H7 (cell line): ENCODE results near the gene SLX4IP. TPM values are rescaled to one million over a fixed set of nuclear protein-coding genes. Genes with fewer than 3 reads are reported as not detected.
A peak's percentile ranks its signal among the peaks of the same experiment; 100 is the strongest.

Experiments
- DNase-seq: peaks from one replicate; pipeline ENCODE4 v3.0.0; 2012
- H3K27me3 ChIP-seq: 2 replicates; pipeline ENCODE4 v1.6.0; 2011; ENCODE audit warnings: mild to moderate bottlenecking, low read length; ENCODE audit not compliant: control insufficient read depth, insufficient read depth
- H3K36me3 ChIP-seq: replicated peaks from 2 replicates; pipeline ENCODE4 v1.5.1; 2011; ENCODE audit warnings: low read length; ENCODE audit not compliant: control insufficient read depth, insufficient read depth
- H3K4me3 ChIP-seq: 2 replicates; pipeline ENCODE4 v1.5.1; 2011; ENCODE audit warnings: low read depth, mild to moderate bottlenecking, control low read depth, low read length, moderate library complexity; ENCODE audit not compliant: insufficient read depth
- total RNA-seq: library from RNA; depleted of rRNA; stranded (reverse); fragments of >200 nt; shearing (Covaris generic); gene quantifications from 2 replicates; pipeline ENCODE4 v1.2.3, GENCODE V29; 2014

The SLX4IP gene
- total RNA-seq, 1 experiment from 2014 or later: 3.9 TPM

- no peaks in the 10 kb centered on the region for H3K27me3 ChIP-seq
- no peak for DNase-seq
- H3K4me3 ChIP-seq: no peak overlapping the region
- peaks cover 13% of the 10 kb centered on the region for H3K36me3 ChIP-seq
These were observed 200.5 kb downstream of the SLX4IP start for GRCh38 chr20:10635476-10636208.

GRCh38 chr20:10636326-10636818 lies 201.3 kb downstream of the SLX4IP start:
- Histone ChIP-seq H3K4me3 (no peak overlapping the region), H3K36me3 (peaks cover 17% of the 10 kb centered on the region), H3K27me3 (no peaks in the 10 kb centered on the region)
- DNase-seq: no peak

- no peaks in the 10 kb centered on the region for H3K27me3 ChIP-seq
- DNase-seq: no peak
- H3K36me3 ChIP-seq: peaks cover 24% of the 10 kb centered on the region
- no peak overlapping the region for H3K4me3 ChIP-seq
These were observed 202.0 kb downstream of the SLX4IP start for GRCh38 chr20:10637031-10637559.

GRCh38 chr20:10637563-10637962 lies 202.5 kb downstream of the SLX4IP start:
- no peak overlapping the region for H3K4me3 ChIP-seq
- peak; percentile 87 for DNase-seq
- peaks cover 29% of the 10 kb centered on the region for H3K36me3 ChIP-seq
- no peaks in the 10 kb centered on the region for H3K27me3 ChIP-seq

GRCh38 chr20:10639077-10639736 lies 204.1 kb downstream of the SLX4IP start:
- H3K4me3 ChIP-seq: no peak overlapping the region
- H3K36me3 ChIP-seq: peaks cover 39% of the 10 kb centered on the region
- no peak for DNase-seq
- H3K27me3 ChIP-seq: no peaks in the 10 kb centered on the region

- Histone ChIP-seq H3K4me3 (no peak overlapping the region), H3K36me3 (peaks cover 44% of the 10 kb centered on the region), H3K27me3 (no peaks in the 10 kb centered on the region)
- DNase-seq: no peak
These were observed 204.8 kb downstream of the SLX4IP start for GRCh38 chr20:10639737-10640556.

GRCh38 chr20:10640897-10641296 lies 205.8 kb downstream of the SLX4IP start:
- DNase-seq: no peak
- Histone ChIP-seq H3K4me3 (no peak overlapping the region), H3K27me3 (no peaks in the 10 kb centered on the region), H3K36me3 (peaks cover 53% of the 10 kb centered on the region)

GRCh38 chr20:10641467-10641866 lies 206.4 kb downstream of the SLX4IP start:
- Histone ChIP-seq H3K27me3 (no peaks in the 10 kb centered on the region), H3K36me3 (peaks cover 56% of the 10 kb centered on the region), H3K4me3 (no peak overlapping the region)
- DNase-seq: no peak

GRCh38 chr20:10641893-10642292 lies 206.8 kb downstream of the SLX4IP start:
- Histone ChIP-seq H3K4me3 (no peak overlapping the region), H3K27me3 (no peaks in the 10 kb centered on the region), H3K36me3 (peaks cover 58% of the 10 kb centered on the region)
- no peak for DNase-seq

GRCh38 chr20:10642856-10643559 lies 207.9 kb downstream of the SLX4IP start:
- no peak overlapping the region for H3K4me3 ChIP-seq
- H3K36me3 ChIP-seq: peaks cover 64% of the 10 kb centered on the region
- H3K27me3 ChIP-seq: no peaks in the 10 kb centered on the region
- DNase-seq: no peak

GRCh38 chr20:10643560-10643873 lies 208.4 kb downstream of the SLX4IP start:
- no peak for DNase-seq
- Histone ChIP-seq H3K36me3 (peaks cover 68% of the 10 kb centered on the region), H3K27me3 (no peaks in the 10 kb centered on the region), H3K4me3 (no peak overlapping the region)

GRCh38 chr20:10644458-10645204 lies 209.5 kb downstream of the SLX4IP start:
- peaks cover 65% of the 10 kb centered on the region for H3K36me3 ChIP-seq
- DNase-seq: no peak
- no peaks in the 10 kb centered on the region for H3K27me3 ChIP-seq
- H3K4me3 ChIP-seq: no peak overlapping the region

- Histone ChIP-seq H3K36me3 (peaks cover 61% of the 10 kb centered on the region), H3K4me3 (no peak overlapping the region), H3K27me3 (no peaks in the 10 kb centered on the region)
- DNase-seq: no peak
These were observed 210.1 kb downstream of the SLX4IP start for GRCh38 chr20:10645205-10645570.
